Stomach smooth muscle (tissue), 2 donors: Measurements from ENCODE around the gene TBCEL.
A peak's percentile ranks its signal among the peaks of the same experiment; 100 is the strongest.

ENCODE experiments used
- H3K27ac ChIP-seq: one replicate; pipeline ENCODE4 v1.7.0; 2013; ENCODE audit warnings: mild to moderate bottlenecking, low read length, inconsistent platforms
- H3K27me3 ChIP-seq, 2 donors: one replicate each; pipeline ENCODE4 v1.7.0; 2013; ENCODE audit warnings: low read length in 2 of 2; ENCODE audit not compliant: insufficient read depth in 2 of 2, control insufficient read depth in 1 of 2
- H3K36me3 ChIP-seq, 2 donors: one replicate each; pipeline ENCODE4 v1.7.0; 2013; ENCODE audit warnings: low read length in 2 of 2; ENCODE audit not compliant: control insufficient read depth in 2 of 2, insufficient read depth in 2 of 2
- H3K4me1 ChIP-seq: one replicate; pipeline ENCODE4 v1.7.0; 2013; ENCODE audit warnings: low read length; ENCODE audit not compliant: control insufficient read depth, insufficient read depth
- H3K4me3 ChIP-seq, 2 donors: one replicate each; pipeline ENCODE4 v1.7.0; 2013; ENCODE audit warnings: low read length in 2 of 2
- H3K9ac ChIP-seq, 2 donors: one replicate each; pipeline ENCODE4 v1.7.0; 2013; ENCODE audit warnings: low read length in 2 of 2, mild to moderate bottlenecking in 1 of 2
- H3K9me3 ChIP-seq, 2 donors: one replicate each; pipeline ENCODE4 v1.7.0; 2013; ENCODE audit warnings: low read length in 2 of 2; ENCODE audit not compliant: control insufficient read depth in 2 of 2
- donor health status: healthy.
- donor health status: Pancreatic carcinoma.

TBCEL gene, protein sequence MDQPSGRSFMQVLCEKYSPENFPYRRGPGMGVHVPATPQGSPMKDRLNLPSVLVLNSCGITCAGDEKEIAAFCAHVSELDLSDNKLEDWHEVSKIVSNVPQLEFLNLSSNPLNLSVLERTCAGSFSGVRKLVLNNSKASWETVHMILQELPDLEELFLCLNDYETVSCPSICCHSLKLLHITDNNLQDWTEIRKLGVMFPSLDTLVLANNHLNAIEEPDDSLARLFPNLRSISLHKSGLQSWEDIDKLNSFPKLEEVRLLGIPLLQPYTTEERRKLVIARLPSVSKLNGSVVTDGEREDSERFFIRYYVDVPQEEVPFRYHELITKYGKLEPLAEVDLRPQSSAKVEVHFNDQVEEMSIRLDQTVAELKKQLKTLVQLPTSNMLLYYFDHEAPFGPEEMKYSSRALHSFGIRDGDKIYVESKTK

GRCh38 chr11:121023848-121024751 is at the start of gene TBCEL:
TBCEL (plus strand) TSS chr11:121024102; CDS start chr11:121045691, 21,589 bp downstream.
- H3K9me3 ChIP-seq = no peaks in the 10 kb centered on the region
- H3K9ac ChIP-seq = peak within 1 kb of the TSS; percentile 52 to 81
- H3K27ac ChIP-seq = no peak within 1 kb of the TSS
- H3K4me1 ChIP-seq = peaks cover 14% of the 10 kb centered on the region
- H3K27me3 ChIP-seq = no peaks in the 10 kb centered on the region
- peak within 1 kb of the TSS; percentile 55 to 84 for H3K4me3 ChIP-seq
- H3K36me3 ChIP-seq = no peaks in the 10 kb centered on the region

DNA sequence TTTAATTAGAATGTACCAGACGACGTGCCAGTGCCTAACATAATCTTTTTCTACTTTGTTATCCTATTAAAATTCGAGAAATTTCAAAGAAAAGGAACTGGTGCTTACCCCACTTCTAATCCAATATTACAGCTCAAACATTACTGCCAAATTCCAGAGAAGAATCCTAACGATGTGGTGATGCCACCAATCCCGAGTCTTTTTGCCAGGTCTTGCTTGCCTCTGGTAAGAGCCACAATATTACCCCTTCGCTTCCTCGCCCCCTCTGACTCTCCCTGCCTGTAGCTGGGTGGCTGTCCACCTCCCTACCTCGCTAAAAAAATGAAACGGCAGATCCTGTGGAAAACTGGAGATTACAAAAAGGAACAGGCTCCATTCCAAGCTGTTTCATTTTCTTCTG is 49.4 kb upstream of the TBCEL start:
- Histone ChIP-seq H3K4me3 (no peak overlapping the region), H3K9ac (no peak overlapping the region), H3K4me1 (no peaks in the 10 kb centered on the region), H3K27ac (no peak overlapping the region), H3K27me3 (peaks cover 7 to 12% of the 10 kb centered on the region in 2 donors), H3K9me3 (no peaks in the 10 kb centered on the region), H3K36me3 (no peaks in the 10 kb centered on the region)

DNA sequence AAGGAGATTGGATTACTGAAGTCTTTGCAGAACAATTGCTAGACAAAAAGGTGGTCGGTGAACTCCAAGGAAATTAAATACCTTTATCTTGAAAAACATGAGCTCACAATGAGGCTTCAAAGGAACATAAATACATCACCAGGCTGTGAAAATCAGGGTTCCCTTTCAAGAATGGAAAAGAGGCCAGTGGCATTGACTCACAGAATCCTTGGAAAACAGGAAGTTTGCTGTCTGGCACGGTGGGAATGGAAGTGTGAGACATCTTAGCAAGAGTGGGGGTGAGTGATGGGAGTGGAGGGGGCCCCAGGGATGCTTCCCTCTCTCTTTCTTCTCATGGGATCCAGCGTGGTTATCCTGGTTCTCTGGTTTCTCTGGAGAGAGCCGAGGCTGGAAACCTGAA is 48.9 kb upstream of the TBCEL start:
- no peaks in the 10 kb centered on the region for H3K4me1 ChIP-seq
- H3K9ac ChIP-seq = no peak overlapping the region

DNA sequence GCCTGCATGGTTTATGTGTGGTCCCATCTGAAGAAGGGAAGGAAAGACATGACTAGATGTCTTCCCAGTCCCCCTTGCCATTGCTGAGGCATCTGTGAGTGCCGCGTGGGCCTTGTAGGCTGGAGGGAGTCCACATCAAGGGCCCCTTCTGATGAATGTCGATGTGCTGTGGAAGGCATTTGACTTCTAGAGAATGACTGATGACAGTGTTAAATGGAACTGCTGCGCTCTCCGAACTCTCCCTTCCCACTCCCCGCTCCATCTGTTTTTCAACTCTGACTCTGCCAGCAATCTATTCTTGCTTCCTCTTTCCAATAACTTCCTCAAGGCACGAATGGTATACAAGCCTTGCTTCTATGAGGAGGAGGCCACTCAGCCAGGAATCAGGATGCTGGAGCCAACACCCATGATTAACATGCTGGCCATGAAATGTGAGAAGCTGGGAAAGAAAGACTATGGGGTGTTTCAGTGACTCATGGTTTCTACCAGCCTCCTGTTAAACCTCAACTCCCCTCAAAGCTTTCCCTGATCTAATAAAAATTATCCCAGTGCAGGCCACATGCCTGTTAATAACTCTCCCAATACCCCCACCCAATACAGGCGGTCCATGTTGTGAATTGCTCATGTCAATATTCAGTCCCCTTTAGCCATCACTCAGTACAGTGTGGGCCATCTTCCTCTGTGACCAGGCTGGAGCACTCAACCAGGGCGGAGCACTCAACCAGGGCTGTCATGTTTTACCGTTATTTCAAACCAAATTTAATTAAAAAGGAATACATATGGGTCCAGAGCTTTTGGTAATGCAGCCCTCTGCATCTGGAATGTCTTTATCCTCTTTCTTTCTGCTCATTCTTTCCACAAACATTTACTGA is 46.4 kb upstream of the TBCEL start:
- peaks cover 7 to 9% of the 10 kb centered on the region in 2 donors for H3K27me3 ChIP-seq
- no peak overlapping the region for H3K9ac ChIP-seq
- no peaks in the 10 kb centered on the region for H3K36me3 ChIP-seq
- H3K9me3 ChIP-seq = no peaks in the 10 kb centered on the region
- no peak overlapping the region for H3K4me3 ChIP-seq
- no peak overlapping the region for H3K27ac ChIP-seq
- no peaks in the 10 kb centered on the region for H3K4me1 ChIP-seq

More for the DNA sequence above, 48.9 kb upstream of the TBCEL start:
- Histone ChIP-seq H3K27me3 (peaks cover 7 to 12% of the 10 kb centered on the region in 2 donors), H3K27ac (no peak overlapping the region), H3K36me3 (no peaks in the 10 kb centered on the region), H3K9me3 (no peaks in the 10 kb centered on the region), H3K4me3 (no peak overlapping the region)

DNA sequence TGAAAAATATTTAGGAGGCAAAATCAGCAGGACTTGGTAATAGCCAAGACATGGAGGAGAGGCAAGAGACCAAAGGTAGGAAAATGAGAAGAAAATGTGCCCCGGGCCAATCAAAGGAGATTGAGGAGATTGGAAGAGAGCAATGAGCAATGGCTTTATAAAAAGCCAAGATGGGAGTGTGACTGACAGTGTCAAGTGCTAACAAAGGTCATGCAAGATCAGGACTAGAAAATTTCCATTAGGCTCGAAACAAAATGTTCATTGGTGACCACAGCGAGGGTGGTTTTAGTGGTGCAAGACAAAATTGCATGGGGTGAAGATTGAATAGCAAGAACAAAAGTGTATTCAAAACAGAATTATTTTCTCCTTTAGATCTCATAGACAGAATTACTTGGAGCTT is 45.2 kb upstream of the TBCEL start:
- Histone ChIP-seq H3K36me3 (no peaks in the 10 kb centered on the region), H3K9ac (no peak overlapping the region), H3K4me3 (no peak overlapping the region), H3K27ac (no peak overlapping the region), H3K27me3 (peaks cover 7 to 9% of the 10 kb centered on the region in 2 donors), H3K9me3 (no peaks in the 10 kb centered on the region), H3K4me1 (no peaks in the 10 kb centered on the region)

- no peak overlapping the region for H3K27ac ChIP-seq
- H3K36me3 ChIP-seq = no peaks in the 10 kb centered on the region
- H3K4me3 ChIP-seq = peak overlapping the region; percentile 9 to 69
- H3K27me3 ChIP-seq = no peaks in the 10 kb centered on the region
- no peaks in the 10 kb centered on the region for H3K9me3 ChIP-seq
- H3K9ac ChIP-seq = peak overlapping the region; percentile 13 to 36
- H3K4me1 ChIP-seq = peaks cover 7% of the 10 kb centered on the region
Measured at GRCh38 chr11:120985718-120986569, 38.0 kb upstream of the TBCEL start.

DNA sequence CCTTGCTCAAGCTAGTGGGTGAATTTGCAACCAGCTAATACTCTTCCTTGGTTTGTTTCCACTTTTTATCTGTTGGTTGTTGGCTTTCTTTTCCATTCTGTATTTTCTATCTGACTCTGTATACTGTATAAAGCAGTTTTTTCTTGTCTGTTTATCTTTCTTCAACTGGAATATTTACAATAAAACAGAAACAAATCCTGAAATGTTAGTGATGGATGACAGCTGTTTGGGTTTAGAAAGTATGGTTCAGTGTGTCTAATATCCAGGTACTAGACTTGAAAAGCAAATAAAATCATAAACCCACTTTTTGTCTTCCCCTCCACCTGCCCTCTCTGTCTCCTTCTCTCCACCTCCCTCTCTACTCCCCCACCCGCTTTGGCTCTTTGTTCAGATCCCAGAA is 35.3 kb upstream of the TBCEL start:
- no peak overlapping the region for H3K4me3 ChIP-seq
- no peaks in the 10 kb centered on the region for H3K36me3 ChIP-seq
- no peaks in the 10 kb centered on the region for H3K9me3 ChIP-seq
- H3K27me3 ChIP-seq = peaks cover 3 to 6% of the 10 kb centered on the region in 2 donors
- H3K4me1 ChIP-seq = peaks cover 7% of the 10 kb centered on the region
- no peak overlapping the region for H3K27ac ChIP-seq
- no peak overlapping the region for H3K9ac ChIP-seq

DNA sequence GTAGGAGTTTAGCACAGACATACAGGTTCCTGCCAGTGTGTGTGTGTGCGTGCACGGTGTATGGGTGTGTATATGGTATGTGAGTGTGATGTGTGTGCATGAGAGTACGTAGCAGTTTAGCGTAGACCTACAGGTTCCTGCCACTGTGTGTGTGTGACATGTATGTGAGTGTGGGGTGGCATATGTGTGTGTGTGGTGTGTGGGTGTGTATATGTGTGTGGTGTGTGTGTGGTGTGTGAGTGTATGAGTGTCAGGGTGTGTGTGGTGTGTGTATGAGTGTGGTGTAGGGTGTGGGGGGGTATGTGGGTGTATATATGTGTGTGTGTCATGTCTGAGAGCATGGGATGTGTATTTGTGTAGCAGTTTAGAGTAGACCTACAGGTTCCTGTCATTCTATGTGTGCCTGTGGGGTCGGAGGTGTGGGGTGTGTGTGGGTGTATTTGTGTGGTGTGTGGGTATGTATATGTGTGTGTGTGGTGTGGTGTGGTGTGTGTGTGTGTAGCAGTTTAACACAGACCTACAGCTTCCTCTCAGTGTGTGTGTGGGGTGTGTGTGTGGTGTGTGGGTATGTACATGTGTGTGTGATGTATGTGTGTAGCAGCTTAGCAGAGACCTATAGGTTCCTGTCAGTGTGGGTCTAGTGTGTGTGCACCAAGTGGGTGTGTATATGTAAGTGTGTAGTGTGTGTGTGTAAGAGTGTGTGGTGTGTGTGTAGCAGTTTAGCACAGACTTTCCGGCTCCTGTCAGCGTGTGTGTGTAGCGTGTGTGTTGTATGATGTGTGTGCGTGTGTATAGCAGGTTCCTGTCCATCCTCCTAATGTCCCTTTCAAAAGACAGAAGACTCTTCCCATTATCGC is 31.8 kb upstream of the TBCEL start:
- Histone ChIP-seq H3K9ac (no peak overlapping the region), H3K36me3 (no peaks in the 10 kb centered on the region), H3K27me3 (peaks cover 3 to 6% of the 10 kb centered on the region in 2 donors), H3K4me3 (no peak overlapping the region), H3K9me3 (no peaks in the 10 kb centered on the region), H3K4me1 (no peaks in the 10 kb centered on the region), H3K27ac (no peak overlapping the region)
